Measurements from ENCODE around the gene SLC44A1.

DNA sequence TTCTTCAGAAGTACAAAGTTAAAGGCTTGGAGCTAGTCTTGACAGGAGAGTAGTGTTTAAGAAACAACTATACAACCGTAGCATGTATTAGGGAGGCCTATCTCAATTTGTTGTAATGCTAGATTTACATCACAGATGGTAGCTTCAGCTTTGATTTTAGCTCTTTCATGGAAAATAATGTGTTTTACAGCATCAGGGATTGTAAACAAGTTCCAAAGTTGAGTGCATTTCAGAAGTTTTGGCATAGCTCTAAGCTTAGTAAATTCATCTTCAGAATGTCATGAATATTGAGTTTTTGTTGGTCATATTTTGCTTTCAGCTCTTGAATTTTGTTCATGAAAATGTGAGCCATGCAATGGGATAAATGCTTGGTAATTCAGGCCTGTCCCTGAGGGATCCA, 30.7 kb downstream of the SLC44A1 start:
- no peak for TF ChIP-seq SUZ12 (IDR thresholded peaks at IDR 0.05; ENCODE audit: extremely low read depth, insufficient read depth, insufficient read length)
- TF ChIP-seq YY1 (IDR thresholded peaks at IDR 0.05; ENCODE audit: insufficient read depth, insufficient read length): no peak
